ENCODE data around the gene OLFM1.
"Not testable (repeated sequence)": the region's sequence is repeated elsewhere in the genome, so short reads cannot be mapped to it uniquely, and the experiment has no call there.

The OLFM1 gene

GRCh38 chr9:135135929-135136315 lies 48.5 kb downstream of the OLFM1 start:
- no peak for DNase-seq

GRCh38 chr9:135136481-135136880 lies 49.0 kb downstream of the OLFM1 start:
- no peak for DNase-seq

- DNase-seq, result no peak
Observed at GRCh38 chr9:135136991-135137832, 49.7 kb downstream of the OLFM1 start.

GRCh38 chr9:135138078-135138855 lies 50.8 kb downstream of the OLFM1 start:
- no peak for DNase-seq

- no peak for DNase-seq
Observed at GRCh38 chr9:135139366-135139959, 52.0 kb downstream of the OLFM1 start.

- no peak for DNase-seq
Observed at GRCh38 chr9:135141183-135141774, 53.8 kb downstream of the OLFM1 start.

GRCh38 chr9:135144581-135145170 lies 57.2 kb downstream of the OLFM1 start:
- no peak for DNase-seq

- DNase-seq, result no peak
Observed at GRCh38 chr9:135145312-135145711, 57.8 kb downstream of the OLFM1 start.

GRCh38 chr9:135146241-135146640 lies 58.8 kb downstream of the OLFM1 start:
- no peak for DNase-seq

GRCh38 chr9:135146766-135147473 lies 59.5 kb downstream of the OLFM1 start:
- DNase-seq, result no peak

GRCh38 chr9:135147474-135147805 lies 60.0 kb downstream of the OLFM1 start:
- DNase-seq, result no peak

- no peak for DNase-seq
Observed at GRCh38 chr9:135147938-135148337, 60.5 kb downstream of the OLFM1 start.

- no peak for DNase-seq
Observed at GRCh38 chr9:135148386-135148785, 60.9 kb downstream of the OLFM1 start.

GRCh38 chr9:135149901-135150300 lies 62.4 kb downstream of the OLFM1 start:
- DNase-seq, result not testable (repeated sequence)

- DNase-seq, result no peak
Observed at GRCh38 chr9:135150981-135151380, 63.5 kb downstream of the OLFM1 start.

GRCh38 chr9:135151757-135152613 lies 64.5 kb downstream of the OLFM1 start:
- DNase-seq, result no peak

GRCh38 chr9:135152614-135153334 lies 65.3 kb downstream of the OLFM1 start:
- no peak for DNase-seq

GRCh38 chr9:135154050-135154615 lies 66.7 kb downstream of the OLFM1 start:
- no peak for DNase-seq

- no peak for DNase-seq
Observed at GRCh38 chr9:135155396-135155795, 67.9 kb downstream of the OLFM1 start.
